K562 (cell line): ENCODE data around the gene OXSR1. TPM values are rescaled to one million over a fixed set of nuclear protein-coding genes. Genes with fewer than 3 reads are reported as not detected.

Experiments used
- ATAC-seq: fragments of 200-7000 bp; cut with Tn5 transposase; 3 replicates; pipeline ENCODE4 v1.9.1; 2020; ENCODE audit warnings: moderate library complexity
- BruUV-seq: library from RNA; stranded (reverse); fragments of 400-500 nt; replicated peaks from 2 replicates; lab custom pipeline; 2021; lab: Mats Ljungman, UMichigan
- CTCF ChIA-PET: fragments of 300-600 bp; formaldehyde crosslinking; extraction: SDS; loops from one replicate; lab custom pipeline; 2021; ENCODE audit warnings: low intra/inter-chr PET ratio; lab: Yijun Ruan, JAX
- POLR2A ChIA-PET: fragments of 300-600, 350-650 bp; sonication (Branson Sonifier 250); formaldehyde crosslinking; extraction: SDS; loops from one replicate; lab custom pipeline; 2021; ENCODE audit warnings: antibody characterized with exemption, inconsistent platforms; lab: Yijun Ruan, JAX
- DNase-seq, 4 experiments: peaks; one replicate each; pipeline versions ENCODE4 v3.0.0 to v3.0.0-alpha.2; 2011 to 2018; ENCODE audit warnings: low spot score in 3 of 4, mixed read lengths in 3 of 4; ENCODE audit errors: extremely low read depth in 1 of 4
- FAIRE-seq: peaks from 2 replicates; lab custom pipeline; 2011; peaks lifted over from hg19 to GRCh38; lab: Jason Lieb, UNC
- H2AFZ ChIP-seq: 2 replicates; pipeline ENCODE4 v1.6.0; 2011; ENCODE audit warnings: low read depth, low read length, control low read depth, inconsistent platforms
- H3K27ac ChIP-seq: fragments of 200-600 bp; 3 replicates; pipeline ENCODE4 v1.8.0; 2011; ENCODE audit warnings: low read depth, mild to moderate bottlenecking, control low read depth, inconsistent platforms, low read length, moderate library complexity, mixed read lengths; ENCODE audit errors: extremely low read depth
- H3K27me3 ChIP-seq, 2 experiments: fragments of 300-600 bp in 1 of 2; 2 replicates in 1 of 2; 3 replicates in 1 of 2; pipeline versions ENCODE4 v1.6.0 to v1.8.0; 2011; ENCODE audit warnings: inconsistent platforms in 2 of 2, low read length in 2 of 2, mild to moderate bottlenecking in 1 of 2, mixed read lengths in 1 of 2, moderate library complexity in 1 of 2; ENCODE audit not compliant: control insufficient read depth in 2 of 2, insufficient read depth in 2 of 2
- H3K36me3 ChIP-seq: fragments of 300-600 bp; 3 replicates; pipeline ENCODE4 v1.8.0; 2011; ENCODE audit warnings: mild to moderate bottlenecking, low read length, inconsistent platforms; ENCODE audit not compliant: control insufficient read depth, insufficient read depth
- H3K4me1 ChIP-seq, 2 experiments: fragments of 200-600 bp in 1 of 2; replicated peaks in 1 of 2; 2 replicates in 1 of 2; 3 replicates in 1 of 2; pipeline versions ENCODE4 v1.5.1 to v1.8.0; 2011; ENCODE audit warnings: inconsistent platforms in 2 of 2, low read length in 2 of 2, mild to moderate bottlenecking in 1 of 2, mixed read lengths in 1 of 2, moderate library complexity in 1 of 2; ENCODE audit not compliant: control insufficient read depth in 2 of 2, insufficient read depth in 2 of 2
- H3K4me2 ChIP-seq: 2 replicates; pipeline ENCODE4 v1.6.1; 2011; ENCODE audit warnings: low read length, control low read depth, inconsistent platforms, mixed read lengths; ENCODE audit not compliant: insufficient read depth
- H3K4me3 ChIP-seq: fragments of 200-600 bp; sonication (generic), shearing (Covaris generic); 2 replicates; pipeline ENCODE4 v1.5.1; 2016; ENCODE audit warnings: control low read depth, inconsistent platforms
- H3K79me2 ChIP-seq: fragments of 200-600 bp; 3 replicates; pipeline ENCODE4 v1.8.0; 2011; ENCODE audit warnings: low read length, inconsistent platforms; ENCODE audit not compliant: control insufficient read depth, insufficient read depth
- H3K9ac ChIP-seq, 2 experiments: 2 replicates each; pipeline versions ENCODE4 v1.6.0 to v1.6.1; 2011; ENCODE audit warnings: low read depth in 2 of 2, low read length in 2 of 2, control low read depth in 1 of 2, inconsistent platforms in 1 of 2, mild to moderate bottlenecking in 1 of 2, mixed read lengths in 1 of 2; ENCODE audit not compliant: insufficient read depth in 1 of 2
- H3K9me1 ChIP-seq: one replicate; pipeline ENCODE4 v1.6.0; 2011; ENCODE audit warnings: inconsistent platforms, mild to moderate bottlenecking, low read length, moderate library complexity; ENCODE audit not compliant: control insufficient read depth, insufficient read depth
- H3K9me3 ChIP-seq: replicated peaks from 2 replicates; pipeline ENCODE4 v1.5.1; 2011; ENCODE audit warnings: low read depth, low read length, inconsistent platforms; ENCODE audit not compliant: control insufficient read depth, insufficient read depth
- H4K20me1 ChIP-seq: replicated peaks from 2 replicates; pipeline ENCODE4 v1.6.1; 2011; ENCODE audit warnings: low read length, inconsistent platforms, mixed read lengths; ENCODE audit not compliant: control insufficient read depth, insufficient read depth
- FOSL1 ChIP-seq: fragments of 200-800 bp; sonication (Bioruptor generic); conservative IDR thresholded peaks from 2 replicates; pipeline ENCODE4 v1.6.1; 2016; ENCODE audit warnings: missing genetic modification characterization, missing compliant biosample characterization
- JUND ChIP-seq, 2 experiments: IDR thresholded peaks; 2 replicates in 1 of 2; 3 replicates in 1 of 2; pipeline ENCODE4 v1.6.1; 2011; ENCODE audit warnings: borderline replicate concordance in 2 of 2, low read depth in 2 of 2, low read length in 2 of 2, improper control_type of control experiment in 1 of 2, missing biosample characterization in 1 of 2, missing genetic modification characterization in 1 of 2, missing genetic modification reagents in 1 of 2
- MCM2 ChIP-seq: fragments of 450-650 bp; IDR thresholded peaks from 2 replicates; pipeline ENCODE4 v1.6.1; 2017; ENCODE audit warnings: low read depth, mild to moderate bottlenecking
- NCOA6 ChIP-seq: fragments of 450-650 bp; IDR thresholded peaks from 2 replicates; pipeline ENCODE4 v1.6.1; 2017; ENCODE audit warnings: mild to moderate bottlenecking
- PRMT5 ChIP-seq: sonication (generic); formaldehyde crosslinking; IDR thresholded peaks from 2 replicates; pipeline ENCODE4 v1.5.0; 2020; ENCODE audit warnings: missing genetic modification reagents
- RNF2 ChIP-seq: sonication (generic); IDR thresholded peaks from 2 replicates; pipeline ENCODE4 v1.6.1; 2016
- TCF7 ChIP-seq: sonication (generic); IDR thresholded peaks from 2 replicates; pipeline ENCODE4 v1.6.1; 2016; ENCODE audit warnings: antibody characterized with exemption, borderline replicate concordance
- ZNF263 ChIP-seq: sonication (generic); formaldehyde crosslinking; IDR thresholded peaks from 2 replicates; pipeline ENCODE4 v1.8.0; 2022; ENCODE audit warnings: mild to moderate bottlenecking, missing genetic modification reagents, borderline replicate concordance
- ZNF77 ChIP-seq: fragments of 250-450 bp; sonication (Bioruptor Pico); IDR thresholded peaks from 2 replicates; pipeline ENCODE4 v1.5.0; 2020
- WGBS: fragments of 100-300 bp; shearing (Covaris generic); methylation state at CpG from one replicate; pipeline ENCODE4 v1.1.6; 2016; ENCODE audit warnings: low coverage, mixed read lengths; ENCODE audit not compliant: insufficient coverage; ENCODE audit errors: missing lambda C conversion rate; 5-methylcytosine and 5-hydroxymethylcytosine counted together
- in situ Hi-C: fragments of 300-500 bp; cut with MboI; formaldehyde crosslinking; loops from 4 replicates; pipeline ENCODE4 v1.15.0; 2018; ENCODE audit warnings: inconsistent platforms, mixed read lengths
- intact Hi-C: fragments of 100-400 bp; cut with micrococcal nuclease; formaldehyde crosslinking; loops from 2 replicates; pipeline ENCODE4 v1.14.2; 2022
- polyA plus RNA-seq, 8 experiments: library from polyadenylated mRNA; depleted of rRNA in 4 of 8; stranded (reverse) in 5 of 8; unstranded in 3 of 8; fragments of >200 nt; fragmentation: Nextera tagmentation in 2 of 8; fragmentation: Illumina TruSeq in 1 of 8; extraction: Ambion mirVana in 2 of 8; extraction: Trizol in 1 of 8; gene quantifications; 2 replicates each; pipeline versions ENCODE4 v1.2.1 to v1.2.3, GENCODE V29; 2011 to 2014; ENCODE audit warnings: inconsistent platforms in 1 of 8, missing spikeins in 1 of 8
- total RNA-seq, 7 experiments: library from RNA; depleted of rRNA in 6 of 7; stranded (reverse); fragments of >200 nt in 6 of 7; fragmentation: Illumina TruSeq in 2 of 7; extraction: Trizol in 2 of 7; gene quantifications; 2 replicates each; pipeline versions ENCODE4 v1.2.1 to v1.2.3, GENCODE V29; 2011 to 2021; ENCODE audit warnings: low replicate concordance in 1 of 7
- TF ChIP-seq, protein P1 (sequence below): fragments of 450-650 bp; formaldehyde crosslinking; IDR thresholded peaks from 2 replicates; pipeline ENCODE4 v1.4.0; 2020; ENCODE audit warnings: mild to moderate bottlenecking, moderate library complexity
- TF ChIP-seq, protein P2 (sequence below): sonication (generic); formaldehyde crosslinking; IDR thresholded peaks from 2 replicates; pipeline ENCODE4 v1.5.0; 2020; ENCODE audit warnings: missing genetic modification reagents
- TF ChIP-seq, protein P3 (sequence below), 2 experiments: fragments of 450-650 bp in 1 of 2; sonication (generic) in 1 of 2; formaldehyde crosslinking in 1 of 2; IDR thresholded peaks in 1 of 2; conservative IDR thresholded peaks in 1 of 2; 2 replicates each; pipeline versions ENCODE4 v1.6.1 to v1.8.1; 2016 to 2023; ENCODE audit warnings: mild to moderate bottlenecking in 2 of 2, moderate library complexity in 2 of 2, inconsistent platforms in 1 of 2, missing genetic modification reagents in 1 of 2
- TF ChIP-seq, protein P4 (sequence below): fragments of 450-650 bp; formaldehyde crosslinking; IDR thresholded peaks from 2 replicates; pipeline ENCODE4 v1.4.0; 2020; ENCODE audit warnings: mild to moderate bottlenecking, mixed read lengths

OXSR1 gene
- total and polyA plus RNA-seq, 9 of the 15 experiments (the other 6 are each of a cell fraction or from before 2014, with no cell fraction given) = 15.7 to 87.6 (median 48.7) TPM

DNA sequence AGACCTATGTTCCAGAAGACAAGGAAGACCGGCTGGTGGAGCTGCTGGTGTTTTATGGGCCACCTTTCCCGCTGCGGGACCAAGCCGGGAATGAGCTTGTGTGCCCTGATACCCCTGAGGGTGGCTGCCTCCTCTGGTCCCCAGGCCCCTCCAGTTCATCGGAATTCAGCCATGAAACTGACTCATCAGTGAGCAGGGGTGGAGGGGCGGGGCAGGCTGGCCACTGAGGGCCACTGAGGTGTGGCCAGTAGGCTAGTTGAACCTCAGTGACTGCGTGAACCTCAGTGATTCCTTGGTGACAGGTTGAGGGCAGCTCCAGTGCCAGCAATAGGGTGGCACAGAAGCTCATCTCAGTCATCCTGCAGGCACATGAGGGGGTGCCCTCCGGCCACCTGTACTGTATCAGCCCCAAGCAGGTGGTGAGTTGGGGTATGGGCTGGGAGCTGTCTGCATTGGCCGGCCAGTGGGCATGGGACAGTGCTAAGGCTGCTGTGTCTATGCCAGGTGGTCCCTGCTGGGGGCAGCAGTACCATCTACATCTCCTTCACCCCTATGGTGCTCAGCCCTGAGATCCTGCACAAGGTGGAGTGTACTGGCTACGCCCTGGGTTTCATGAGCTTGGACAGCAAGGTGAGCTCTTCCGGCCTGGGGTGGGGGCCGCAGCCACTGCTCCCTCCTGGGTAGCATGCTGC, 48.7 kb upstream of the OXSR1 start:
- FAIRE-seq = no peak
- H2AFZ ChIP-seq = no peak overlapping the region
- peaks cover 9% of the 10 kb centered on the region; the same call in 1 of the 3 replicates for H3K36me3 ChIP-seq
- H3K4me2 ChIP-seq = no peak overlapping the region
- peaks cover 0 to 32% of the 10 kb centered on the region in 2 experiments; a peak in 3 of 5 replicates for H3K4me1 ChIP-seq
- ATAC-seq = peak; percentile 21
- peaks cover 9 to 37% of the 10 kb centered on the region in 2 experiments; a peak in 4 of 5 replicates for H3K27me3 ChIP-seq
- CTCF ChIA-PET = no interaction called here
- no TSS peak for BruUV-seq
- H3K9me3 ChIP-seq = no peaks in the 10 kb centered on the region
- in situ Hi-C loops (loop anchor here (5.0 kb wide), 1 partner anchor 536 kb away; no protein-coding TSS in a partner anchor), intact Hi-C loops (loop anchor here (5.0 kb wide), 3 partner anchors 144 to 366 kb away; partner anchors contain the start of gene XYLB)
- peak; percentile 47 to 70 (median 57) for DNase-seq
- no peak overlapping the region for H3K4me3 ChIP-seq
- peaks cover 27% of the 10 kb centered on the region for H4K20me1 ChIP-seq
- H3K9ac ChIP-seq = peak overlapping the region in 1 of 2 experiments; percentile 2; a peak in 2 of 4 replicates
- no peak overlapping the region for H3K27ac ChIP-seq
- POLR2A ChIA-PET = interaction anchor here (0.6 to 2.0 kb wide), 7 partner anchors 14 to 167 kb away, joined by 3 to 5 read pairs (median 3); partner anchors contain the start of gene ACAA1
- no peaks in the 10 kb centered on the region for H3K9me1 ChIP-seq
- 25% methylated on average over 12 of the region's 12 CpGs for WGBS
- no peaks in the 10 kb centered on the region for H3K79me2 ChIP-seq
- TF ChIP-seq, protein P1, sequence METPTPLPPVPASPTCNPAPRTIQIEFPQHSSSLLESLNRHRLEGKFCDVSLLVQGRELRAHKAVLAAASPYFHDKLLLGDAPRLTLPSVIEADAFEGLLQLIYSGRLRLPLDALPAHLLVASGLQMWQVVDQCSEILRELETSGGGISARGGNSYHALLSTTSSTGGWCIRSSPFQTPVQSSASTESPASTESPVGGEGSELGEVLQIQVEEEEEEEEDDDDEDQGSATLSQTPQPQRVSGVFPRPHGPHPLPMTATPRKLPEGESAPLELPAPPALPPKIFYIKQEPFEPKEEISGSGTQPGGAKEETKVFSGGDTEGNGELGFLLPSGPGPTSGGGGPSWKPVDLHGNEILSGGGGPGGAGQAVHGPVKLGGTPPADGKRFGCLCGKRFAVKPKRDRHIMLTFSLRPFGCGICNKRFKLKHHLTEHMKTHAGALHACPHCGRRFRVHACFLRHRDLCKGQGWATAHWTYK (CRISPR knock-in tag) = no peak
- no peak for TF ChIP-seq PRMT5 (CRISPR knock-in tag)
- TF ChIP-seq NCOA6 = no peak
- TF ChIP-seq, protein P2, sequence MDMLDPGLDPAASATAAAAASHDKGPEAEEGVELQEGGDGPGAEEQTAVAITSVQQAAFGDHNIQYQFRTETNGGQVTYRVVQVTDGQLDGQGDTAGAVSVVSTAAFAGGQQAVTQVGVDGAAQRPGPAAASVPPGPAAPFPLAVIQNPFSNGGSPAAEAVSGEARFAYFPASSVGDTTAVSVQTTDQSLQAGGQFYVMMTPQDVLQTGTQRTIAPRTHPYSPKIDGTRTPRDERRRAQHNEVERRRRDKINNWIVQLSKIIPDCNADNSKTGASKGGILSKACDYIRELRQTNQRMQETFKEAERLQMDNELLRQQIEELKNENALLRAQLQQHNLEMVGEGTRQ = no peak
- peak; percentile 63 for TF ChIP-seq JUND (IDR thresholded peaks at IDR 0.05; ENCODE audit: borderline replicate concordance, low read depth, low read length)
- TF ChIP-seq JUND (tag; IDR thresholded peaks at IDR 0.05; ENCODE audit: borderline replicate concordance, low read depth, low read length) = peak; percentile 31; the same call in 1 of the 3 replicates
- TF ChIP-seq, protein P3, sequence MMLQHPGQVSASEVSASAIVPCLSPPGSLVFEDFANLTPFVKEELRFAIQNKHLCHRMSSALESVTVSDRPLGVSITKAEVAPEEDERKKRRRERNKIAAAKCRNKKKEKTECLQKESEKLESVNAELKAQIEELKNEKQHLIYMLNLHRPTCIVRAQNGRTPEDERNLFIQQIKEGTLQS (IDR thresholded peaks at IDR 0.05) = peak; percentile 52; the same call in 1 of the 2 replicates
- TF ChIP-seq, protein P3 (CRISPR knock-in tag; conservative IDR thresholded peaks at IDR 0.05) = no peak
- no peak for TF ChIP-seq ZNF263 (CRISPR knock-in tag)
- TF ChIP-seq RNF2 = no peak
- TF ChIP-seq MCM2 = no peak
- TF ChIP-seq FOSL1 (tag) = 0 out of 2 replicates have a peak, but pooled peaks have one; percentile 28
- TF ChIP-seq TCF7 = no peak
- TF ChIP-seq ZNF77 (CRISPR knock-in tag) = no peak
- TF ChIP-seq, protein P4, sequence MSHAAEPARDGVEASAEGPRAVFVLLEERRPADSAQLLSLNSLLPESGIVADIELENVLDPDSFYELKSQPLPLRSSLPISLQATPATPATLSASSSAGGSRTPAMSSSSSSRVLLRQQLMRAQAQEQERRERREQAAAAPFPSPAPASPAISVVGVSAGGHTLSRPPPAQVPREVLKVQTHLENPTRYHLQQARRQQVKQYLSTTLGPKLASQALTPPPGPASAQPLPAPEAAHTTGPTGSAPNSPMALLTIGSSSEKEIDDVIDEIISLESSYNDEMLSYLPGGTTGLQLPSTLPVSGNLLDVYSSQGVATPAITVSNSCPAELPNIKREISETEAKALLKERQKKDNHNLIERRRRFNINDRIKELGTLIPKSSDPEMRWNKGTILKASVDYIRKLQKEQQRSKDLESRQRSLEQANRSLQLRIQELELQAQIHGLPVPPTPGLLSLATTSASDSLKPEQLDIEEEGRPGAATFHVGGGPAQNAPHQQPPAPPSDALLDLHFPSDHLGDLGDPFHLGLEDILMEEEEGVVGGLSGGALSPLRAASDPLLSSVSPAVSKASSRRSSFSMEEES = no peak
